GM18517 (cell line): ENCODE measurements around the gene SDC1.

Experiments used
- ATAC-seq: cut with Tn5 transposase; IDR thresholded peaks from one replicate; pipeline ENCODE4 v1.9.1; 2021; ENCODE audit warnings: mild to moderate bottlenecking, moderate library complexity; ENCODE audit not compliant: unreplicated experiment

The SDC1 gene

DNA sequence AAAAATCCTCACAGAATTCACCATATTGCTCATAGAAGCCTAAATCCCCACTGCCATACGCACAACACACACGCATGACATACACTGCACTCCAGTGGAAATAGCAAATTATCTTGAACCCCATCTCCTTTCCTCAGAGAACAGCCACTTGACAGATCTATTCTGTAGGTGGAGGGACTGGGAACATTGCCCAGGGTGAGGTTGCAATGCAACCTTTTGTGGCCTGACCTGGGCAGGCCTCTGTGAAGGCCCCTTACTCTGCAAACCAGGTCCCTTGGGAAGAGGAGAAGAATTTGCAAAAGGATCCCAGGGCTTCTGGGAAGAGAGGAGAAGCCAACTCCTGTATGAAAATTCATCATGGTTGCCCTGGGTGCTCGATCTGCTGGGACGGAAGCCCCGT, 51.9 kb downstream of the SDC1 start:
- no peak for ATAC-seq

GRCh38 chr2:20172273-20173055, 52.5 kb downstream of the SDC1 start:
- ATAC-seq: no peak

DNA sequence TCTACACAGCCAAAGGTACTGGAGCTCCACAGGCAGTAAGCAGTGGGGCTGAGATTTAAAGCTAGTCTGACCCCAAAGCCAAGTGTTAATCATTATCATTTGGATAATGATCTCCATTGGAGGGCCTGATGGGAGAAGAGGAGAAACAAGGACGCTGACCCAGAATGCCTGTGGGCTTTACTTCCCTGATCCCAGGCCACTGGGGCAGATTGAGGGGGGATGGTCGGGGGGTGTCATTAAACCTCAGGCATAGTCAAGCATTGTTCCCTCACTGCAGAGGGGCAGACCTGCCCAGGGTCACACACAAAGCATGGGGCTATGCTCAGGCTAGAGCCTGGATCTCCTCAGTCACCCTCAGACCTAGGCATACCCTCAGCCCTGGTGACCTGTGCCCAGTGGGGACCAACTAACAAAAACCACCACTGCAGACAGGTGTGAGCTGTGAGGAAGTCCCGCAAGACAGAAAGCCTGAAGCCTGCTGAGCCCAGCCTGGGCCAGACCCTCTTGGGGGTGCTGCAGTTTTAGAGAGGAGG, 53.4 kb downstream of the SDC1 start:
- no peak for ATAC-seq

DNA sequence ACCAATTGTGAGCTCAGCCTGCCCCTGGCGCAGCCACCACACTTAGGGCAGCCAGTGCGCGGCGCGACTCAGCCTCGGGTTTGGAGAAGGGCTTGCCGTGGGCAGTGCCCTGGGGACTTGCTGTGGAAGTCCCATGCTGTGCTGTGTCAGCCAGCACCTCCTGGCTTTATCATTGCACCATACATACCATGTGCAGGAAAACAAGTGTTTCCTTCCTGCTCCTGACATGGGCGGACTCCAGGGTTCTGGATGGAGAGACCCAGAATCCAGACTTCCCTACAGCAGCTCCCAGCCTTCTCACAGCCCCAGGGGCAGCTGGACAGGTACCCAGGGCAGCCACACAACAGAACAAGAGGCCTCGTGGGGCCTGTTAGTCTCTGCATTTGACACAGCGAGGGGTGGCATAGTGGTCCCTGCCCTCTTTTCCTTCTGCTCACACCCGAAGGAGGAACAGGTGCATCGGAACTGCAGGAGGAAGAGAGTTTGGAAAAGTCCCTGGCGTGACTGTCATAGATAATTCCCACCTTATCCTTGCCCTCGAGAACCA, 54.2 kb downstream of the SDC1 start:
- ATAC-seq: no peak

GRCh38 chr2:20169796-20170703, 54.9 kb downstream of the SDC1 start:
- ATAC-seq: no peak

DNA sequence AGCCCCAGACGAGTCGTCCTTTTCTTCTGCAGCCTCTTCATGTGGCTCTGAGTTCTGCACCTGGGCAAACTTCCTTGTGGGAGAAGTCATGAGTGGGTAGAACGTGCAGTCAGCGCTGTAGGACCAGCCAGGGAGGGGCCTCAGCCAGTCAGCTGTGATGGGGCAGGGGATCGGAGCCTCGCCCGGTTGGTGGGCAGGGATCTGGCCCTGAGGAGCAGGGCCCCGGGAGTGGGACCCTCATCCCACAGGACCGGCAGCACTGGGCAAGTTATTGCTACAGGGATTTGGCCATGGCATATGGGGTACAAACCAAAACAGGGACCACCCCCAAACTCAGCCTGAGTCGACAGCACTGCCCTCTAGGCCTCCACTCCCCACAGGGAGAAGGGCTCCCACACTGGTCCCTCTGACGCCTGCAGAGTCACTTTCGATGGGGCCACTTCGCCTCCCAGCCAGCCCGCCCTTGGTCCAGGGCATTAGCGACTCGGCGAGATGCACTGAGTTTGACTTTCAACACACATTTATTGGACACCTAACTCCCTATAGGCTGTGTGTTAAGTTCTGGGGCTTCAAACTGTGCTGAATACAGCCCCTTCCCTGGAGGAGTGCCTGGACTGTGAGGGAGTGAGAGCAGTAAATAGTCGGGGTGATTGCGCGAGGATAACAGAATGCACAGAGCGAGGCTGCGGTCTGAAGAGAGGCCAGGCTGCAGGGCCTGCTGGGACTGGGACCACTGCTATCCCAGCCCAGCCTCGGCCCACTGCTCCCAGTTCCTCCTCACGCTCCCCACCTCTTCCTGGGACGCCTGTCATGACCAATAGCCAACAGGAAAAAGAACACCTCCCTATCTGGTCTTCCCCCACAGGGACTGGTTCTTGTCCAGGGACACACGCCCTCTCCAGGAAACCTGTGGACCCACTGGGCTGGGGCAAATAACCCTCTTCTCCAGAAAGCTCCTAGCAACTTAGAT, 55.9 kb downstream of the SDC1 start:
- ATAC-seq: no peak

GRCh38 chr2:20168048-20168726, 56.7 kb downstream of the SDC1 start:
- no peak for ATAC-seq

DNA sequence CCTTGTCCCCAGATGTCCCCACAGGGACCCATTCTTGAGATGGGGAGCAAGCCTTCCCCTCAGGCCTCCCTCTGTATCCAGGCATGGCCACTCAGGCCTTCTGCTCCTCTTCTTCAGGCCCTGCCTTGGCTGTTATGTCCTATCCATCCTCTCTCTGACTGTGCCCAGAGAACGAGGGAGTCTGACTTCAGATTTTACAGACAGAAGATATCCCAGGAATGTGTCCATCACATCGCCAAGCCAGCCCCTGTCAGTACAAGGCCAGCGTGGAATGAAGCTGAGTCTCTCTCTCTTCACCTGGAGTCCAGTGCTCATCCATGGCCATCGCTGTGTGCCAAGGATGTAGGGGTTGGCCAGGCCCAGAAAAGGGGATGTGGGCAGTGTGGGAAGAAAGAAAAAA, 57.6 kb downstream of the SDC1 start:
- ATAC-seq: no peak

GRCh38 chr2:20165677-20166509, 59.0 kb downstream of the SDC1 start:
- no peak for ATAC-seq

- ATAC-seq: no peak
These were observed 60.0 kb downstream of the SDC1 start for GRCh38 chr2:20164734-20165478.

DNA sequence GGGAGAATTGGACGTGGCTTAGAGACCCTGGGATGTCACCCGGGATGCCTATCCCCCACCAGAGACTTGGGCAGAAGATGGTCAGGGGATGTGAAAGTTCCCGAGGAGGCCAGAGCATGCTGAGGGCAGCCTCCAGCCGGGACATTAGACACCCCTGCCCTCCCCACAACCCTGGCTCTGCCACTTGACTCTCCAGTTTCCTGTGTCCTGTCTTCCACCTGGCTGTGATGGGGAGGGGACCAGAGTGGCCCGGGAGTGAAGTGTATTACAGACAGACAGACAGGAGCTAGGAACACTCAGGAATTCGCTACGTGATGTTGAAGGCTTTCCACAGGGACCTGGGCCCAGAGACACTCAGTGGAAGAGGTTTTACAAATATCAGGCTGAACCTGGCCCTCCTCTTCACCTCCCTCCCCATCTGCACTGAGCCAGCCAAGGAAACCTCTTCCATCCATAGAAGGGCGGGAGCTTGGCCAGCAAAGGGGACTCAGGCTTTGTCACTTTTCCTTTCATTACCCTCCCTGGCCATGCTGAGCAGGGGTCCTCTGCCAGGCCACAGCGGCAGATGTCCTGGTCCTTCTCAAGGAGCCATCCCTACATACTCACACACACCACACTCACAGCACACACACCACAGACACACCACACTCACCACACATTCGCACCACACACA, 60.7 kb downstream of the SDC1 start:
- no peak for ATAC-seq

DNA sequence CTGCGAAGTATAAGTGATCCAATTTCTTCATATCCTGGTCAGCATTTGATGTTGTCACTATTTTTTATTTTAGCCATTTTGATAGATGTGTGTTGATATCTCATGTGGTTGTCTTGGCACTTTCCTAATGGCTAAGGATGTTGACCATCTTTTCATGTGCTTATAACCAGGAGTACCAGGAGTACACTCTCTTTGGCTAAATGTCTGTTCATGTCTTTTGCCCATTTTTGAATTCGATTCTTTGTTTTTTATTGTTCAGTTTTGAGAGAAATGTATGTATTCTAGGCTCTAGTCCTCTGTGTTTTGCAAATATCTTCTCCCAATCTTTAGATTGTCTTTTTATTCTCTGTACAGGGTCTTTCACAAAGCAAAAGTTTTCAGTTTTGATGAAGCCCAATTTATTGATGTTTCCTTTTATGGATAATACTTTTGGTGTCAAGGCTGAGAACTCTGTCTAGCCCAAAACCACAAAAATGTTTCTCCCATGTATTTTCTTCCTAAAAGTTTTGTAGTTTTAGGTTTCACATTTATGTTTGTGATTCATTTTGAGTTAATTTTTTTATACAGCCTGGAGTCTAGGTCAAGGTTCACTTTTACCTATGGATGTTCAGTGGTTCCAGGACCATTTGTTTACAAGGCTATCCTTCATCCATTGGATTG, 65.4 kb downstream of the SDC1 start:
- no peak for ATAC-seq

GRCh38 chr2:20157193-20157891, 67.6 kb downstream of the SDC1 start:
- no peak for ATAC-seq

DNA sequence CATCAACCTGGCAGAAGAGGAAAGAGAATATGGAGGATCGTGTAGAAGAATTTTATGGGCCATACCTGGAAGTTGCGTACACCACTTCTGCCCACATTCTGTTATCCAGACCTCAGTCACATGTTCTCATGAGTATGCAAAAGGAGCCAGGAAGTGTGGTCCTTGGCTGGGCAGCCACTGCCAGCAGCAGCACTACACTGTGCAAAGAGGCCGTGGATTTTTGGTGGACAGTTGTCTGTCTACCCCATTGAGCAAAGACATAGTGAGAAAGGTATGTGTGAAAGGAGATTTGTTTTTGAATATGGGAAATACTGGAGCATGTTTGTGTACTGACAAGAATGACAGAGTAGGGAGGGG, 68.1 kb downstream of the SDC1 start:
- no peak for ATAC-seq

- no peak for ATAC-seq
These were observed 68.7 kb downstream of the SDC1 start for GRCh38 chr2:20156076-20156759.
